HepG2 (cell line): ENCODE data around the gene MMP10.

Experiments used
- ARHGAP35 ChIP-seq: sonication (generic); formaldehyde crosslinking; IDR thresholded peaks from 2 replicates; pipeline ENCODE4 v1.9.0; 2022; ENCODE audit warnings: mild to moderate bottlenecking, inconsistent platforms, moderate library complexity, missing genetic modification reagents, borderline replicate concordance
- ATF3 ChIP-seq: sonication (generic); formaldehyde crosslinking; IDR thresholded peaks from 2 replicates; pipeline ENCODE4 v1.4.0; 2020; ENCODE audit warnings: missing genetic modification reagents
- FOSL1 ChIP-seq: sonication (generic); formaldehyde crosslinking; IDR thresholded peaks from 2 replicates; pipeline ENCODE4 v1.9.0; 2021; ENCODE audit warnings: missing genetic modification reagents, borderline replicate concordance
- POLR2A ChIP-seq, 2 experiments: IDR thresholded peaks; 2 replicates each; pipeline ENCODE4 v1.6.1; 2011; ENCODE audit warnings: low read depth in 2 of 2, low read length in 2 of 2, mild to moderate bottlenecking in 1 of 2, moderate library complexity in 1 of 2; ENCODE audit not compliant: insufficient read depth in 1 of 2
- RAD51 ChIP-seq: fragments of 450-650 bp; IDR thresholded peaks from 2 replicates; pipeline ENCODE4 v1.6.1; 2016; ENCODE audit warnings: borderline replicate concordance
- SIN3A ChIP-seq: IDR thresholded peaks from 2 replicates; pipeline ENCODE4 v1.6.1; 2011; ENCODE audit warnings: low read depth, mild to moderate bottlenecking, control low read depth, low read length, borderline replicate concordance
- TRIM22 ChIP-seq: fragments of 450-650 bp; IDR thresholded peaks from 2 replicates; pipeline ENCODE4 v1.6.1; 2017
- ZBTB26 ChIP-seq: IDR thresholded peaks from 2 replicates; pipeline ENCODE4 v1.6.1; 2016; ENCODE audit warnings: missing compliant biosample characterization, missing genetic modification reagents, borderline replicate concordance
- ZNF136 ChIP-seq: sonication (generic); formaldehyde crosslinking; IDR thresholded peaks from 2 replicates; pipeline ENCODE4 v1.8.1; 2022; ENCODE audit warnings: low read depth, mild to moderate bottlenecking, moderate library complexity, missing genetic modification reagents

GRCh38 chr11:102806296-102806695 is 25.9 kb upstream of the MMP10 start:
- TF ChIP-seq ZBTB26 (CRISPR knock-in tag) = no peak
- TF ChIP-seq RAD51 = no peak
- TF ChIP-seq ATF3 = no peak
- no peak for TF ChIP-seq TRIM22
- no peak for TF ChIP-seq FOSL1 (CRISPR knock-in tag)
- TF ChIP-seq ARHGAP35 (CRISPR knock-in tag) = no peak
- no peak for TF ChIP-seq POLR2A (IDR thresholded peaks at IDR 0.05; ENCODE audit: insufficient read depth in 1 of 2, low read depth in 2 of 2, low read length in 2 of 2)
- no peak for TF ChIP-seq SIN3A
- TF ChIP-seq ZNF136 (CRISPR knock-in tag) = no peak
